Measurements from ENCODE around the gene TUBG2. TPM values are rescaled to one million over a fixed set of nuclear protein-coding genes. Genes with fewer than 3 reads are reported as not detected.

The TUBG2 gene
- total RNA-seq, 1 donor from 2014 or later: 17.6 TPM

DNA sequence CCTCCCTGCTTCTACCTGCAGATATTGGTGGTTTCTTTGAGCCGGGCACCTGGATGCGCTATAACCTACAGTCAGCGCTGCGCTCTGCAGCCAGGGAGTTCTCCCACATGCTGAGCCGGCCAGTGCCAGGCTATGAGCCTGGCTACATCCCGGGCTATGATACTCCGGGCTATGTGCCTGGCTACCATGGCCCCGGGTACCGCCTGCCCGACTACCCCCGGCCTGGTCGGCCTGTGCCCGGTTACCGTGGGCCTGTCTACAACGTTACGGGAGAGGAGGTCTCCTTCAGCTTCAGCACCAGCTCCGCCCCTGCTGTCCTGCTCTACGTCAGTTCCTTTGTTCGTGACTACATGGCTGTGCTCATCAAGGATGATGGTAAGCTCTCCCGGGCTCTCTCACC is 36.4 kb downstream of the TUBG2 start:
- DNase-seq (ENCODE audit: low spot score): no peak

DNA sequence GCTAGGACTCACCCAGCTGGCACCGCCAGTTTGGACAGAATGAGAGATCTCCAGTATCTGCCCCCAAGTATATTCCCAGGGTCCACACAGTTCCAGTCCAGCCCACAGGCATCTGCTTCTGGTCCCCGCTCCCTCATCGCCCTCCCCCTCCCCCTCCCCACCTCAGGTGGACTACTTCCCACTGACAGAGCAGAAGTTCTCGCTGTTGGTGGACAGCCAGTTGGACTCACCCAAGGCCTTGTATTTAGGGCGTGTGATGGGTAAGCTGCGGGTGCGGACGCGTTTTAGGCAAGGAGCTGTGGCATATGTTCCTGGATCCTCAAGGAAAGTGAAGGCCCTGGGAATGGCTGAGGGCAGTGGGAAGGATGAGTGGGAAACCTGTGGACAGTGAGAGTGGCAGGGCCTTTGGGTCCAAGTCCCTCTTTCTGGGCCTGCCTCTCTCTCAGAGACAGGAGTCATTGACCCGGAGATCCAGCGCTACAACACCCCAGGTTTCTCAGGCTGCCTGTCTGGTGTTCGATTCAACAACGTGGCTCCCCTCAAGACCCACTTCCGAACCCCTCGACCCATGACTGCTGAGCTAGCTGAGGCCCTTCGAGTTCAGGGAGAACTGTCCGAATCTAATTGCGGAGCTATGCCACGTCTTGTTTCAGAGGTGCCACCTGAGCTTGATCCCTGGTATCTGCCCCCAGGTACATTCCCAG is 38.2 kb downstream of the TUBG2 start:
- no peak for DNase-seq (ENCODE audit: low spot score)

GRCh38 chr17:42698736-42699414 is 39.8 kb downstream of the TUBG2 start:
- no peak for DNase-seq (ENCODE audit: low spot score)

GRCh38 chr17:42699415-42699740 is 40.3 kb downstream of the TUBG2 start:
- DNase-seq (ENCODE audit: low spot score): no peak

DNA sequence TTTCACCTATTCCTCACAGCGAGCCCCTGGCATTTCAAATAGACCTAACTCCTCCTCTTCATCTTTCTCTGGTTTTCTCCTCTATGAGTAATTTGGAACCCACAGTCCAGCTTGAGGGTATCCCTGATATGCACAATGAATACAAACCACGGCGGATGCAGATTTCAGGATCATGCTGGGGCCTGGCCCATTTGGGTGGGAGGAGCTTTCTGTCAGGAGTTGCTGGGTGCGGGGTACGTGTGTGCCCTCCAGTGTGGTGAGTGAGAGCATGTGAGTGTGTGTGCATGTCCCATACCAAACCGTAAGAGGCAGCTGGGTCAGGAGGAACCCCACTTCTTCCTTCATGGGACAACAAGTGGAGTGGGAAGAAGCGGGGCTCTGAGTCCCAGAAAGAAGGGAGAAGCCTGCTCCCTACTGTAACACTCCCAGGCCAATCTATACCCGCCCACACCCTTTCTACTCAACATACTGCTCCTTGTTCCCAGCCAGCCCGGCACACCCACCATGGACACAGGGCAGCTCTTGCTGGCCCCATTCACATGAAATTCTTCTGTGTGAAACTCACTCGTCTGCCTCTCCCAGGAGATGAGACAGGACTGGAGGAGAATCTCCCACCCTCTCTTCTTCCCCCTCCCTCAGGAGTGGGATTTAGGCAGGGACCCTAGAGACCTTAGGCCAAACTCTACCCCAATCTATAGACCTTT is 41.7 kb downstream of the TUBG2 start:
- no peak for DNase-seq (ENCODE audit: low spot score)

DNA sequence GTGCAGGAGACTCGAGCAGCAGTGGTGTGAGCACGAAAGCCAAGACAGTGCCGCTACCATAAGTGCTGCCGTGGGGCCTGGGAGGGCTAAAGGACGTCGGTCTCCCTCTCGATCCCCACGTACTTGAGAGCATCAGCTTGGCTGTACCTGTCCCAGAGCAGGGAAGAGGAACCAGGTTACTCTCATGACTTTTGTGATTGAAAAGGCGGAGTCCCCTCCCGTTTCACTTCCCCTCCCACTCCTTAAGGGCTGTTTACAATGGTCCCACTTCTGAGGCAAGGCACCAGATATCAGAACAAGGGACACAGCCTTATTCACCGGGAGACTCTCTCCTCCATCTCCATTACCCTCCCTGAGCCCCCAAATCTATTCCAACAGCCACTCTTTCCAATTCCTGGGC is 43.4 kb downstream of the TUBG2 start:
- no peak for DNase-seq (ENCODE audit: low spot score)

GRCh38 chr17:42704490-42704836 is 45.4 kb downstream of the TUBG2 start:
- DNase-seq (ENCODE audit: low spot score): no peak

DNA sequence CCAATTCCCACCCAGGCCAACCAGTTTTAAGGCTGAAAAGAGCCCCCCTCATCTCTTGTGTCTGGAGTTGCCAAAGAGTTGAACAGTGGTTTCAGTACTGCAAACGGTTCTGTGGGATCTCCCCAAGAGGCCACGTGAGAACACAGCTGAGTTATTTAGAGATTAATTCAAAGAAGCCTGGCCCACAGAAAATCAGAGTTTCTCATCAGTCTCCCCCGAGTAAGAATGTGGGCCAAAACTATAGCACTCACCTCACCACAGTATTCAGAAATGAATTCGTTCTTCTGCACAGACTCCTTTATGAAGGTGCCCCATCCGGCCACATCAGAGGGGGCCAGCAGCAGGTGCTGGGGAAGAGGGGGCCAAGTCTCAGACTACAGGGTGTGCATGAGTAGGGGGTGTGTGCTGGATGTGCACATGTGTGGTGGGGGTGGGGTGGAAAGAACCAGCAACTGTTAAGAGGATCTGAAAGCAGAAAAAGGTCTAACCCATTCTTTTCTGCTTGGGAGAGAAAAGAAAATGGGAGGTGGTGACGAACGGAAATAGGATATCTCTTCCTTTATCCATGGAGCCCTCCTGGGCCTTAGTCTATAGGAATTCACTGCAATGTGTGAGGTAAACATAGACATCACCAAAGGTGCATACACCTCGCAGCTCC is 45.9 kb downstream of the TUBG2 start:
- DNase-seq (ENCODE audit: low spot score): peak; percentile 28

DNA sequence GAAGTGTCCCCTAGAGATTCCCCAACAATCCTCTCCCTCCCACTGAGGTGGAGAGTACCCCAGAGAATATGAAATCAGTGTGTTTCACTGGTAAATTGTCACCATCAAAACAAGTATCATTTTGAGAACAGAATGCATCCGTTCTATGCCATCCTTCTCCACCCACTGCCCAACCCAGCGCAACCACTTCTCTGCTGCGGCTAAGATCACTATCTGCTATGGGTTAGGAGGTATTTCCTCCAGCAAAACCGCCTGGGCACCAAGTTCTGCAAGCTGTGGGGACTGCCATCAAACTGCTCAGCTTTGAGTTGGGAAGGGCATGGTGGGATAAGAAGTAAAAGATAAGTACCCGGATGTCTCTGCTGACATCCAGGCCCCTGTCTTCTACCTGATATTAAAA is 47.6 kb downstream of the TUBG2 start:
- DNase-seq (ENCODE audit: low spot score): peak; percentile 30

DNA sequence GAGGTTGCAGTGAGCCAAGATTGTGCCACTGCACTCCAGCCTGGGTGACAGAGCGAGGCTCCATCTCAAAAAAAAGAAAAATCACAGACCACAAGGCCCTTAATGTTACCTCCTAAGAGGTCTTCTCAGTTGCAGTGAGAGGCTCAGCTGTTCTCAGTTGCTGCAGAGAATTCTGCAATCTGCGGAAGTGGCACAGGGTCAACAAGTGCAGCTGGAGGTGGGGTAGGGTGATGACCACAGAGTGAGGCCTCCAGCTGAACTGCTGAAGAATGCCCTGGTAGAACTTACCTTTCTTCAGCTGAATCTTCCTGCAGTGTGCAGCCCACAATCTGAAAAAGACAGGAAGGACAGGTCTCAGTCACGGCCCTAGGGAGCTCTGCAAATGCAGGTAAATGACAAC is 49.5 kb downstream of the TUBG2 start:
- peak; percentile 37 for DNase-seq (ENCODE audit: low spot score)

DNA sequence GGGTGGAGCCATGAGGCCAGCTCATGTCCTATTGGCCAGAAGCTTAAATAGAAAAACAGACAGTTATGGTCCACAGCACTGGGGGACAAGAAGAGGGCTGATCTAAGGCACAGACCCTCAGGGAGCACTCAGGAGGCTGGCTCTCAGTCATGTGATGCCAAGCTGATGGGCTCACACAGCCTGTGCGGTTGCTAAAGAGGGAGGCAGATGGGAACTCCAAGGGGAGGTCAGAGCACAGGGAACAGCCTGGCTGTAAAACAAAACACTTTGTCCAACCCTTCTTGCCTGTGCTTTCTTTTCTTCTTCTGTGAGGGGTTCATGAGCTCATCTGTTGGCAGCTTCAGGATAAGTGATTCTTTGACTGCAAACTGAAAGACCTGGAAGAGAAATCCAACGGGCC is 50.5 kb downstream of the TUBG2 start:
- DNase-seq (ENCODE audit: low spot score): peak; percentile 24

Small RNAs within 50 kb of the gene (microRNA-seq; reads per million reads assigned to microRNA genes)
- not detected for gene MIR6780A (ENCODE audit: borderline number of aligned reads)

Other genes starting within 250 kb of the TUBG2 start
- 681 TPM for gene CAVIN1, start 236.0 kb upstream of the TUBG2 start, total RNA-seq
- 84.1 TPM for gene ATP6V0A1, start 200.4 kb upstream of the TUBG2 start, total RNA-seq
- gene NAGLU, start 123.0 kb upstream of the TUBG2 start, total RNA-seq: 58.7 TPM
- 3.2 TPM for gene HSD17B1, start 106.4 kb upstream of the TUBG2 start, total RNA-seq
- 57.3 TPM for gene COASY, start 97.1 kb upstream of the TUBG2 start, total RNA-seq
- 50.6 TPM for gene MLX, start 92.2 kb upstream of the TUBG2 start, total RNA-seq
- gene PSMC3IP, start 81.6 kb upstream of the TUBG2 start, total RNA-seq: 2.2 TPM
- gene RETREG3, start 49.9 kb upstream of the TUBG2 start, total RNA-seq: 63.9 TPM
- 45.2 TPM for gene TUBG1, start 49.6 kb upstream of the TUBG2 start, total RNA-seq
- gene PLEKHH3, start 17.7 kb downstream of the TUBG2 start, total RNA-seq: 16.8 TPM
- 1.2 TPM for gene CCR10, start 22.6 kb downstream of the TUBG2 start, total RNA-seq
- gene CNTNAP1, start 23.2 kb downstream of the TUBG2 start, total RNA-seq: 3.7 TPM
- 50.5 TPM for gene EZH1, start 85.8 kb downstream of the TUBG2 start, total RNA-seq
- 58.2 TPM for gene RAMP2, start 101.9 kb downstream of the TUBG2 start, total RNA-seq
- 41.1 TPM for gene VPS25, start 114.2 kb downstream of the TUBG2 start, total RNA-seq
- not detected for gene WNK4, start 121.3 kb downstream of the TUBG2 start, total RNA-seq
- 56.7 TPM for gene COA3, start 139.4 kb downstream of the TUBG2 start, total RNA-seq
- not detected for gene CNTD1, start 139.6 kb downstream of the TUBG2 start, total RNA-seq
- gene BECN1, start 165.0 kb downstream of the TUBG2 start, total RNA-seq: 82.0 TPM
- gene PSME3, start 174.1 kb downstream of the TUBG2 start, total RNA-seq: 144 TPM
- gene AOC2, start 185.3 kb downstream of the TUBG2 start, total RNA-seq: 10.5 TPM
- gene AOC3, start 191.9 kb downstream of the TUBG2 start, total RNA-seq: 528 TPM
- gene G6PC1, start 241.5 kb downstream of the TUBG2 start, total RNA-seq: not detected